HG03108 (cell line): ENCODE results near the gene KCNIP3.

Source experiments
- ATAC-seq: cut with Tn5 transposase; IDR thresholded peaks from one replicate; pipeline ENCODE4 v1.9.1; 2021; ENCODE audit warnings: moderate library complexity; ENCODE audit not compliant: unreplicated experiment

The KCNIP3 gene

DNA sequence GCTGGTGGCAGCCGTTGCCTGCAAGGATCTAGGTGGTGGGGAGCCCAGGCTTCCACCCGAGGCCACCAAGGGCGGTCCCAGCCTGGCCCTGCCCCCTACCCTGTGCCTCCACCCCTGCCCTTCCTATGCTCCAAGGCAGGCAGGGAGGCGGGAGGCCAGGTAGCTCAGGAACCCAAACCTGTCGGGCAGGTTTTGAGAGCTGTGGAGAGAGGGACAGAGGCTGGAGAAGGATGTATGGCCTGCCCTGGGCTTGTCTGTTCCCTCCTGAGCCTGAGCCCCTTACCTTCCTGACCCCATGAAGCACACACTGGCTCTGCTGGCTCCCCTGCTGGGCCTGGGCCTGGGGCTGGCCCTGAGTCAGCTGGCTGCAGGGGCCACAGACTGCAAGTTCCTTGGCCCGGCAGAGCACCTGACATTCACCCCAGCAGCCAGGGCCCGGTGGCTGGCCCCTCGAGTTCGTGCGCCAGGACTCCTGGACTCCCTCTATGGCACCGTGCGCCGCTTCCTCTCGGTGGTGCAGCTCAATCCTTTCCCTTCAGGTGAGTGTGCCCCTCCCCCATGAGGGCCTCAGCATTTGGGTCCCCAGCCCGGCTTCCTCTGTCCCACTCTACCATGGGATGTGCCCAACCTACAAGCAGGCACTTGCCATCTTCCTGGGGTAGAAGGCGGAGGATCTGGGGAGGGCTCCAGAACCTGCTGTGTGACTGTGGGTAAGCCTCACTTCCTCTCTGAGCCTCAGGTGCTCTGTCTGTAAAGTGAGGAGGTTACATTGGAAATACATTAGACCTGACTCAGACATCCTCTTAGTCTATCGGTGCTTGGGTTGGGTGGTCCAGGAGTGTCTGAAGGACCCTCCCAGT, 22.6 kb upstream of the KCNIP3 start, which contains the start of gene PROM2:
PROM2 (plus strand) TSS at position 159 of the 860 bp plus-strand sequence; CDS start at position 296, 137 bp downstream.
- no peak for ATAC-seq

DNA sequence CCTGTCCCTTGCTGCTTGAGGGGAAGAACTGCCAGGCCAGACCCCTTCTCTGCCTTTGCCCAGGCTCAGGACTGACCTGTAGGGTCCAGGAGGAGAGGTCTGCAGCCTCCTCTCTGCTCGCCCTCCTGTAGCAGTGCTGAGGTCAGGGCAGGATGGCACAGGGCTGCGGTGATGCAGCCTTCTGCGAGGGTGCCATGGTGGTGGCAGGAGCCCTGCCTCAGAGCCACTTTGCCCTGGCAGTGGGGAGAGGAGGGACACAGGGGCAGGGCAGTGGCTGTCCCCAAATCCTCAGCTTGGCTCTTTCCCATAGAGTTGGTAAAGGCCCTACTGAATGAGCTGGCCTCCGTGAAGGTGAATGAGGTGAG, 22.0 kb upstream of the KCNIP3 start:
- ATAC-seq: no peak

GRCh38 chr2:95275601-95276243, 21.4 kb upstream of the KCNIP3 start:
- ATAC-seq: no peak

GRCh38 chr2:95276244-95276887, 20.8 kb upstream of the KCNIP3 start:
- no peak for ATAC-seq

DNA sequence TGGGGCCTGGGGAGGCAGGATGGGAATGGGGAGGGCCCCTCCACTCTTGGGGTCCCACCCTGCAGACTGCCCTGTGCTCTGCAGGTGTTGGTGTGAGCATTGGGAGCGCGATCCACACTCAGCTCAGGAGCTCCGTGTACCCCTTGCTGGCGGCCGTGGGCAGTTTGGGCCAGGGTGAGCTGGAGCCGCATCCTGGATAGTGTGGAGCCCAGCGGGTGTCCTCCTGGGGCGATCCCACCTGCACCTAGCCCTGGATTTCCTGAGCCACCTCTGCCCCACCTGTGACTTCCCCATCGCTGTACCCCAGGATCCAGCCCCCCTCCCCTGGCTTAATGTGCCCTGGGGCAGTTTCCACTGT, 20.3 kb upstream of the KCNIP3 start:
- no peak for ATAC-seq

- ATAC-seq: no peak
Measured at GRCh38 chr2:95277246-95277906, 19.8 kb upstream of the KCNIP3 start.

DNA sequence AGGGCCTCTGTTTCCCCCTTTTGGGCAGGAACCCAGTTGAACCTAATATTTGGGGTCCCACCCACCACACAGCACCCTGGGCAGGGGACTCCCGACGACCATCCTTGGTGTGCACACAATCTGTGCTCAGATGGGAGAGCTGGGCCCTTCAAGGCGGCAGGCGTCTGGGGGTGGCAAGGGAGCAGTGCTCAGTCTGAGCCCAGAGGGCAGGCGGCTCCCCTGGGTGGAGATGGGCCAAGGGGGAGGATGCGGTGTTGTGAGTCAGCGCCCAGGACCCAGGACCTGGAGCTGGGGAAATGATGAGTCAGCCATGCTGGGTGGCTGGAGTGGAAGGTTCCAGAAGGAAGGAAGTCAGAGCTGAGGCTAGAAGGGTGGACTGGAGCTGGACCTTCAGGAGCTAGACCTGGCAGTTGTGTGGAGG, 19.1 kb upstream of the KCNIP3 start:
- no peak for ATAC-seq

DNA sequence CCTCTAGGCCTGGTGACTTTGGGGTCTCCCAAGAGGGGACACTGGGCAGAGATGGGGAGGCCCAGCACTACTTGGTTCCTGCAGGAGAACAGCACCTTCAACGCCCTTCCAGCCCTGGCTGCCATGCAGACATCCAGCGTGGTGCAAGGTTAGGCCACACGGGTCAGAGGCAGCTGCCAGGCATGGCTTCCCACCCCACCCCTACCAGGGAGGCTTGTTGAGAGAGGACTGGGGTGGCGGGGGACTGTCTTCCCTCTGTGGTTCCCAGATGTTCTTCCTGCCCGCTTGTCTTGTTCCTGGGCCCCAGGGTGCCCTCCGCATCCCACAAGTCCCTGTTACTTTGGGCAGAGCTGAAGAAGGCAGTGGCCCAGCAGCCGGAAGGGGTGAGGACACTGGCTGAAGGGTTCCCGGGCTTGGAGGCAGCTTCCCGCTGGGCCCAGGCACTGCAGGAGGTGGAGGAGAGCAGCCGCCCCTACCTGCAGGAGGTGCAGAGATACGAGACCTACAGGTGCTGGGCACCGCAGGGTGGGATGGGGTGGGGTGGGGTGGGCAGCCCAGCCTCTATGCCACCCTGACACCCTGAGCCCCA, 18.4 kb upstream of the KCNIP3 start:
- no peak for ATAC-seq

- no peak for ATAC-seq
Measured at GRCh38 chr2:95279435-95280035, 17.6 kb upstream of the KCNIP3 start.

DNA sequence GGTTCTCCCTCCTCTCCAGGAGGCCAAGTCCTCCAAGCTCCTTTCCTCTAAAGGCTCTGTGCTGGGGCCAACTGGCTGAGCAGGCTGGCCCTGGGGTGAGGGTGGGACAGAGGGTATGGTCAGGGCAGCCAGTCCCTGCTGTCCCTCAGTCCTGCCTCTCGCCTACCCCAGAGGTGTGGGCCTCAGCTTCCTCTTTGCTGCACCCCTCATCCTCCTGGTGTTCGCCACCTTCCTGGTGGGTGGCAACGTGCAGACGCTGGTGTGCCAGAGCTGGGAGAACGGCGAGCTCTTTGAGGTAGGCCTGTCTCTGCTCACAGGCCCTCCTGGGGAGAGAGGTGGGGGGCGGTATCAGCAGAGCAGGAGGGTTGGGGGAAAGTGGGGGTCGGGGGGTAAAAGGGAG, 16.1 kb upstream of the KCNIP3 start:
- ATAC-seq: no peak

DNA sequence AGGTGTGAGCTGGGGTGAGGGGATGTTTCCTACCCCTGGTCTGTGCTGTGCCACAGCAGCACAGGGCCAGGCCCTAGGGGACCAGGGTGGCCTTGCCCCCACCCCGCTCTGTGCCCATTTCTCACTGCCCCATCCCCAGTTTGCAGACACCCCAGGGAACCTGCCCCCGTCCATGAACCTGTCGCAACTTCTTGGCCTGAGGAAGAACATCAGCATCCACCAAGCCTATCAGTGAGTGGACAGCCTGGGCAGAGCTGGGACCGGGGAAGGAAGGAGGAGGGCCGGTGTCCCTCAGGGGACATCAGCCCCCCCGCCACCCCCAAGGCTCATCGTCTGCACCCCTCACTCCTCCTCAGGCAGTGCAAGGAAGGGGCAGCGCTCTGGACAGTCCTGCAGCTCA, 15.4 kb upstream of the KCNIP3 start:
- ATAC-seq: no peak

DNA sequence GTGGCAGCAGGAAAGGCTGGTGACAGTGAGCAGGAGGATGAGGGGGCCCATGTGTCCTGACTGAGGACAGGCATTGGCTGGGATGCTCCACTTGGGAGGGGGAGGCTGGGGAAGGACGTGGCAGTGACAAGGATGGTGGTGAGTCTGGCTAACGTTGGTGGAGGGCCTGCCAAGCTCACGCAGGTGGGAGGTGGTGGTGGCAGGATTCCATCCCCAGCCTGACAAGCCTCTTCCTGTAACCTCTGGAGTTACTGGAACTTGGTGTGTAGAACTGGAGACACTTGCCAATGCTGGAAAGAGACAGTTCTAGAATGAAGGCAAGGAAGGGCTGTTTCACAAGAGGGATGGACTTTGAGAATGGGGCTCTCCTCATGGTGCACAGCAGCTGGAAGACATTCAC, 14.7 kb upstream of the KCNIP3 start:
- no peak for ATAC-seq

DNA sequence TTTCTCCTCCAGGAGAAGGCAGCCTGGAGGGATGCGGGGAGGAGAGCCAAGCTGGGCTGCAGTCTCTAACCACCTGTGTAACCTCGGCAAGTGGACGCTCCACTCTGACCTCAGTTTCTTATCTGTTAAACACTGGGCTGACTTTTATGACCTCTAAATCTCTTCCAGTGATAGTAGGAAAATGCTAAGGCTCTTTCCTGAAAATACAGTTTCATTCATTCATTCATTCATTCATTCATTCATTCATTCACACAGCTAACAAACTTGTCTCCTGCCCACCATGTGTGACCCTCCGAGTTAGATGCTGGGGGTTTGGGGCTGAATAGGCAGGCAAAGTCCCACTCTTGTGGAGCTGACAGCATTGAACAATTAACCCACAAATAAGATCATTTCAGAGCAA, 13.6 kb upstream of the KCNIP3 start:
- no peak for ATAC-seq

- ATAC-seq: no peak
Measured at GRCh38 chr2:95284886-95285541, 12.1 kb upstream of the KCNIP3 start.

GRCh38 chr2:95285542-95285932, 11.6 kb upstream of the KCNIP3 start:
- no peak for ATAC-seq

GRCh38 chr2:95287336-95287735, 9.8 kb upstream of the KCNIP3 start:
- ATAC-seq: no peak

DNA sequence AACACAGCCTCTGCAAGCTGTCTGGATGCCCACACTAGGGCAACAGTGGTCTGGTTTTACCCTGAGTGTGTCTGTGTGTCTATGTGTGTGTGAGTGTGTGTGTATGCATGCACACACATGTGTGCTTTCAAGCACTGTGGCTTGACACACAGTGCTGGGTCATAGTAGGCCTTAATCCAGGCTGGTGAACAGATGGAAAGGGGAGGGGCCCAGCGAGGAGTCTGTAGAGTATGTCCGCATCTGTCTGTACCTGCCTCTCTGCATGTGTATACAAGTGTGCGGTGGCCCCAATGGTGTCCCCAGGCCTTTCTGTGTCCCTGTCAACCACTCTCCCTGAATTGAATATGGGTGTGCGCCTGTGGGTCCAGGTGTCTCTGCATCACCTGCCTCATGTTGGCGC, 9.3 kb upstream of the KCNIP3 start:
- ATAC-seq: no peak

DNA sequence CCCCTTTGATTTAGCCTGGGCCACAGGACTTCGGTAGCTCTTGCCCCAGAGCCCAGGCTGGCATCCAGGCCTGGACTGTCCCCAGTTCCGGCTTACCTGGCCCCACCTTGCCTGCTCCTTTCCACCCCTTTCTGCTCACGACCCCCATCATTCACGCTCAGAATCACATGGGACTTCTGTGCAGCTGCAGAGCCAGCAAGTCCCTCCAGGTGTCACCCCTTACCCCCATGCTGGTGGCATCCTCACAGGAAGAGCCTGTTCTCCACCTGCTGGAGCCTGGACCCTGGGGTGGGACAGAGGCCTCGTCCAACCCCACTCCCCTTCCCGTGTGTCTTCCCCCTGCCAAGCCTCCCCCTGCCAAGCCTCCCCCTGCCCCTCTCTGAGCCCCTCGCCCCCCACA, 7.9 kb upstream of the KCNIP3 start:
- no peak for ATAC-seq

DNA sequence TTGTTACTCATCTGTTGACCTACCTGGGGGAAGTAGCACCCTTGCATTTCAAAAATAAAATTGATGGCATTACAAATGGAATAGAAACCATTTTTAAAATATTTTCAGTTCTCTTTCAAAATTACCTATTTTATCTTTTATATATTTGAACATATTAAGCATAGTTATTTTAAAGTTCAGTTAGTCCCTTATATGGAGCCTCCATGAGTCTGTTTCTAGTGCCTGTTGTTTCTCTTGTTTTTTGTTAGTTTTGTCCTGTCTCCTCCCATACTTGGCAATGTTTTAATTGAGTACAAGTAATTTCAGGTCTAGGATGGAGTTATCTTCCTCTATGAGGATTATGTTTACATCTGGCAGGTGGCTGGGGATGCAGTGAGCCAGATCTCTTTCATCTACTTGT, 5.9 kb upstream of the KCNIP3 start:
- no peak for ATAC-seq

DNA sequence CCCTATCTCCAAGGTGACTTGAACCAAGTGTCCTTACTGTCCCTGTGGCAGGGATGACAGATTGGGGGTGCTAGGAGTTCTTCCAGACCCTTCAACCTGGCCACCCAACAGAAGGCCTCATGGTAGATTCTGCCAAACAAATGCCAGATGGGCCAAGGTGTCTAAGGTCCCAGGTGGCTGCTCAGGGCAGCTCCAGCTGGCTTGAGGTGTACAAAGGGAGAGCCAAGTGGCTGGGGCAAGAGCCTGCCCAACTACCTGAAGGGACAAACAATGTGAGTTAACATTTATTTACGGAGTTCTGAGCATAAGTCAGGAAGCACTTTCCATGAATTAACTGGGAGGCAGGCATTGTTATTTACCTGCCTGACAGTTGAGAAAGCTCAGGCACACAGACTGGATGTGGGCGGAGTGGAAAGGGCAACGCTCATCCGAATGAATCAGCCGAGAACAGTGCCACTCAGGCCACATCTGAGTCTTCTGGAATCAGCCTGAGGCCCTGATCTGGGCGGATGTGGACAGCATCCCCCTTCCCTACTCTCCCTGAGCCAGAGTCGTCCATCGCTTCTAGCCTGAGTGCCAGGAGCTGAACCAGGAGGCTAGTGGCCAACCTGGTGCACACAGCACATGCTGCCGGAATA, 4.4 kb upstream of the KCNIP3 start:
- no peak for ATAC-seq
